Ishikawa (cell line): ENCODE data around the gene WWOX.

Source experiments
- CEBPB ChIP-seq: IDR thresholded peaks from 2 replicates; pipeline ENCODE4 v1.6.1; 2012
- CREB1 ChIP-seq: IDR thresholded peaks from 2 replicates; pipeline ENCODE4 v1.6.1; 2012; ENCODE audit warnings: low read depth
- EGR1 ChIP-seq: IDR thresholded peaks from 2 replicates; pipeline ENCODE4 v1.6.1; 2012
- EP300 ChIP-seq: IDR thresholded peaks from 2 replicates; pipeline ENCODE4 v1.6.1; 2012; ENCODE audit warnings: borderline replicate concordance
- FOXM1 ChIP-seq: IDR thresholded peaks from 2 replicates; pipeline ENCODE4 v1.6.1; 2012; ENCODE audit warnings: low read depth, borderline replicate concordance
- MAX ChIP-seq: IDR thresholded peaks from 2 replicates; pipeline ENCODE4 v1.6.1; 2012
- NFIC ChIP-seq: IDR thresholded peaks from 2 replicates; pipeline ENCODE4 v1.6.1; 2012
- RAD21 ChIP-seq: IDR thresholded peaks from 2 replicates; pipeline ENCODE4 v1.6.1; 2012; ENCODE audit warnings: low read depth
- TAF1 ChIP-seq: IDR thresholded peaks from 2 replicates; pipeline ENCODE4 v1.6.1; 2012; ENCODE audit warnings: low read depth, mild to moderate bottlenecking
- TCF12 ChIP-seq: IDR thresholded peaks from 2 replicates; pipeline ENCODE4 v1.6.1; 2012; ENCODE audit warnings: low read depth
- TEAD4 ChIP-seq: IDR thresholded peaks from 2 replicates; pipeline ENCODE4 v1.6.1; 2012
- YY1 ChIP-seq: IDR thresholded peaks from 2 replicates; pipeline ENCODE4 v1.6.1; 2012; ENCODE audit warnings: low read depth
- ZBTB7A ChIP-seq: IDR thresholded peaks from 2 replicates; pipeline ENCODE4 v1.6.1; 2012; ENCODE audit warnings: low read depth
- TF ChIP-seq, protein P1 (sequence below): IDR thresholded peaks from 2 replicates; pipeline ENCODE4 v1.6.1; 2012
- TF ChIP-seq, protein P2 (sequence below): IDR thresholded peaks from 2 replicates; pipeline ENCODE4 v1.6.1; 2012; ENCODE audit warnings: low read depth, mild to moderate bottlenecking

WWOX gene

GRCh38 chr16:79013930-79014660, 914.6 kb downstream of the WWOX start:
- TF ChIP-seq CREB1 (no peak), EGR1 (no peak), RAD21 (no peak), TEAD4 (no peak), ZBTB7A (no peak), CEBPB (no peak), MAX (no peak), EP300 (no peak), FOXM1 (no peak), YY1 (no peak), NFIC (no peak), TAF1 (no peak), TCF12 (no peak)
- TF ChIP-seq, protein P1, sequence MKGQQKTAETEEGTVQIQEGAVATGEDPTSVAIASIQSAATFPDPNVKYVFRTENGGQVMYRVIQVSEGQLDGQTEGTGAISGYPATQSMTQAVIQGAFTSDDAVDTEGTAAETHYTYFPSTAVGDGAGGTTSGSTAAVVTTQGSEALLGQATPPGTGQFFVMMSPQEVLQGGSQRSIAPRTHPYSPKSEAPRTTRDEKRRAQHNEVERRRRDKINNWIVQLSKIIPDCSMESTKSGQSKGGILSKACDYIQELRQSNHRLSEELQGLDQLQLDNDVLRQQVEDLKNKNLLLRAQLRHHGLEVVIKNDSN, result no peak
- TF ChIP-seq, protein P2, sequence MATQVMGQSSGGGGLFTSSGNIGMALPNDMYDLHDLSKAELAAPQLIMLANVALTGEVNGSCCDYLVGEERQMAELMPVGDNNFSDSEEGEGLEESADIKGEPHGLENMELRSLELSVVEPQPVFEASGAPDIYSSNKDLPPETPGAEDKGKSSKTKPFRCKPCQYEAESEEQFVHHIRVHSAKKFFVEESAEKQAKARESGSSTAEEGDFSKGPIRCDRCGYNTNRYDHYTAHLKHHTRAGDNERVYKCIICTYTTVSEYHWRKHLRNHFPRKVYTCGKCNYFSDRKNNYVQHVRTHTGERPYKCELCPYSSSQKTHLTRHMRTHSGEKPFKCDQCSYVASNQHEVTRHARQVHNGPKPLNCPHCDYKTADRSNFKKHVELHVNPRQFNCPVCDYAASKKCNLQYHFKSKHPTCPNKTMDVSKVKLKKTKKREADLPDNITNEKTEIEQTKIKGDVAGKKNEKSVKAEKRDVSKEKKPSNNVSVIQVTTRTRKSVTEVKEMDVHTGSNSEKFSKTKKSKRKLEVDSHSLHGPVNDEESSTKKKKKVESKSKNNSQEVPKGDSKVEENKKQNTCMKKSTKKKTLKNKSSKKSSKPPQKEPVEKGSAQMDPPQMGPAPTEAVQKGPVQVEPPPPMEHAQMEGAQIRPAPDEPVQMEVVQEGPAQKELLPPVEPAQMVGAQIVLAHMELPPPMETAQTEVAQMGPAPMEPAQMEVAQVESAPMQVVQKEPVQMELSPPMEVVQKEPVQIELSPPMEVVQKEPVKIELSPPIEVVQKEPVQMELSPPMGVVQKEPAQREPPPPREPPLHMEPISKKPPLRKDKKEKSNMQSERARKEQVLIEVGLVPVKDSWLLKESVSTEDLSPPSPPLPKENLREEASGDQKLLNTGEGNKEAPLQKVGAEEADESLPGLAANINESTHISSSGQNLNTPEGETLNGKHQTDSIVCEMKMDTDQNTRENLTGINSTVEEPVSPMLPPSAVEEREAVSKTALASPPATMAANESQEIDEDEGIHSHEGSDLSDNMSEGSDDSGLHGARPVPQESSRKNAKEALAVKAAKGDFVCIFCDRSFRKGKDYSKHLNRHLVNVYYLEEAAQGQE, result no peak

- no peak for TF ChIP-seq MAX
- TF ChIP-seq TCF12, result no peak
- no peak for TF ChIP-seq CREB1
- TF ChIP-seq FOXM1, result no peak
- TF ChIP-seq EP300, result no peak
- no peak for TF ChIP-seq TAF1
- no peak for TF ChIP-seq YY1
- TF ChIP-seq RAD21, result no peak
- no peak for TF ChIP-seq ZBTB7A
- TF ChIP-seq NFIC, result no peak
- no peak for TF ChIP-seq EGR1
- TF ChIP-seq, protein P2, result no peak
- TF ChIP-seq, protein P1, result no peak
- no peak for TF ChIP-seq TEAD4
- TF ChIP-seq CEBPB, result no peak
Observed at GRCh38 chr16:79018650-79019429, 919.4 kb downstream of the WWOX start.

- TF ChIP-seq ZBTB7A, result no peak
- TF ChIP-seq EGR1, result no peak
- TF ChIP-seq EP300, result no peak
- no peak for TF ChIP-seq MAX
- TF ChIP-seq CREB1, result no peak
- no peak for TF ChIP-seq YY1
- no peak for TF ChIP-seq NFIC
- TF ChIP-seq TEAD4, result no peak
- TF ChIP-seq TAF1, result no peak
- no peak for TF ChIP-seq CEBPB
- TF ChIP-seq, protein P2, result no peak
- no peak for TF ChIP-seq RAD21
Observed at GRCh38 chr16:79019431-79019830, 920.0 kb downstream of the WWOX start.
